Measurements from ENCODE around the gene FCER1G.
A peak's percentile ranks its signal among the peaks of the same experiment; 100 is the strongest.
"Not testable (repeated sequence)": the region's sequence is repeated elsewhere in the genome, so short reads cannot be mapped to it uniquely, and the experiment has no call there.

Gene FCER1G

GRCh38 chr1:161250829-161251228 is 35.7 kb downstream of the FCER1G start:
- TF ChIP-seq, protein P1, sequence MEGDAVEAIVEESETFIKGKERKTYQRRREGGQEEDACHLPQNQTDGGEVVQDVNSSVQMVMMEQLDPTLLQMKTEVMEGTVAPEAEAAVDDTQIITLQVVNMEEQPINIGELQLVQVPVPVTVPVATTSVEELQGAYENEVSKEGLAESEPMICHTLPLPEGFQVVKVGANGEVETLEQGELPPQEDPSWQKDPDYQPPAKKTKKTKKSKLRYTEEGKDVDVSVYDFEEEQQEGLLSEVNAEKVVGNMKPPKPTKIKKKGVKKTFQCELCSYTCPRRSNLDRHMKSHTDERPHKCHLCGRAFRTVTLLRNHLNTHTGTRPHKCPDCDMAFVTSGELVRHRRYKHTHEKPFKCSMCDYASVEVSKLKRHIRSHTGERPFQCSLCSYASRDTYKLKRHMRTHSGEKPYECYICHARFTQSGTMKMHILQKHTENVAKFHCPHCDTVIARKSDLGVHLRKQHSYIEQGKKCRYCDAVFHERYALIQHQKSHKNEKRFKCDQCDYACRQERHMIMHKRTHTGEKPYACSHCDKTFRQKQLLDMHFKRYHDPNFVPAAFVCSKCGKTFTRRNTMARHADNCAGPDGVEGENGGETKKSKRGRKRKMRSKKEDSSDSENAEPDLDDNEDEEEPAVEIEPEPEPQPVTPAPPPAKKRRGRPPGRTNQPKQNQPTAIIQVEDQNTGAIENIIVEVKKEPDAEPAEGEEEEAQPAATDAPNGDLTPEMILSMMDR (IDR thresholded peaks at IDR 0.05; ENCODE audit: unreplicated experiment in 3 of 3), result no peak
- H3K36me3 Mint-ChIP-seq (ENCODE audit: low read depth), result peaks cover 4% of the 10 kb centered on the region
- H3K9me3 Mint-ChIP-seq, result peaks cover 17% of the 10 kb centered on the region
- no peak overlapping the region for H3K27ac Mint-ChIP-seq
- H3K27me3 Mint-ChIP-seq (ENCODE audit: low read depth), result peaks cover 11% of the 10 kb centered on the region
- no peak overlapping the region for H3K4me3 Mint-ChIP-seq
- no peaks in the 10 kb centered on the region for H3K4me1 Mint-ChIP-seq

DNA sequence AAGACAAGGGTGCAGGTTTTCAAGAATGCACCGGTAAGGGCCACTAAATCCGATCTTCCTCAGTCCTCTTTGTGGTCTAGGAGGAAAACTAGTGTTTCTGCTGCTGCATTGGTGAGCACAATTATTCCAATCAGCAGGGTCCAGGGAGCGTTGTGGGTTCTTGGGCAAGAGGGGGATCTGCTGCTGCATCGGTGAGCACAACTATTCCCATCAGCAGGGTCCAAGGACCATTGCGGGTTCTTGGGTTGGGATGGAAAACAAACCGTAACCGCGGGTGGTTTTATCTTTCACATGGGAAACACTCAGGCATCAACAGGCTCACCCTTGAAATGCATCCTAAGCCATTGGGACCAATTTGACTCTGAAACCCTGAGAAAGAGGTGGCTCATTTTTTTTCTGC is 36.5 kb downstream of the FCER1G start:
- H3K27ac Mint-ChIP-seq, result no peak overlapping the region
- peaks cover 4% of the 10 kb centered on the region for H3K36me3 Mint-ChIP-seq (ENCODE audit: low read depth)
- H3K27me3 Mint-ChIP-seq (ENCODE audit: low read depth), result peaks cover 12% of the 10 kb centered on the region
- H3K4me3 Mint-ChIP-seq, result no peak overlapping the region
- no peaks in the 10 kb centered on the region for H3K4me1 Mint-ChIP-seq
- H3K9me3 Mint-ChIP-seq, result peaks cover 20% of the 10 kb centered on the region
- TF ChIP-seq, protein P1 (IDR thresholded peaks at IDR 0.05; ENCODE audit: unreplicated experiment in 3 of 3), result no peak

GRCh38 chr1:161255302-161255701 is 40.2 kb downstream of the FCER1G start:
- Mint-ChIP-seq H3K9me3 (peaks cover 36% of the 10 kb centered on the region), H3K36me3 (ENCODE audit: low read depth) (peaks cover 12% of the 10 kb centered on the region), H3K27me3 (ENCODE audit: low read depth) (peaks cover 47% of the 10 kb centered on the region)
- not testable (repeated sequence) for H3K27ac Mint-ChIP-seq, H3K4me3 Mint-ChIP-seq, H3K4me1 Mint-ChIP-seq

DNA sequence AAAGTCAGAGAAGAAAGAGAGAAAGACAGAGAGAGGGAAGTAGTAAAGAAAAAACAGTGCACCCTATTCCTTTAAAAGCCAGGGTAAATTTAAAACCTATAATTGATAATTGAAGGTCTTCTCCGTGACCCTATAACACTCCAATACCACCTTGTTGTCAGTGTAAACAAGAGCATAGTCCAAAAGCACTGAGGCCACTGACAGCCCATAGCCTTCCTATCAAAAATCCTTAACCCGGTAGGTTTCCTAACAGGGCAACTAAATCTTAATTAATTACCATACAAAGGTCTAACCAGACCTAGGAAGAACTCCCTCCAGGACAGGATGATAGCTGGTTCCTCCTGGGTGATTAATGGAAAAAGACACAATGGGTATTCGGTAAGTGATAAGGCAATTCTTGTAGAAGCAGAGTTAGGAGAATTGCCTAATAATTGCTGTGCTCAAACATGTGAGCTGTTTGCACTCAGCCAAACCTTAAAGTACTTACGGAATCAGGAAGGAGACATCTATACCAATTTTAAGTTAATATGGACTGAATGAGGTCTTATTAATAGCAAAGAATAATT is 40.9 kb downstream of the FCER1G start:
- peaks cover 13% of the 10 kb centered on the region for H3K4me1 Mint-ChIP-seq
- H3K4me3 Mint-ChIP-seq, H3K27ac Mint-ChIP-seq: not testable (repeated sequence)
- H3K36me3 Mint-ChIP-seq (ENCODE audit: low read depth), result peaks cover 12% of the 10 kb centered on the region
- peaks cover 51% of the 10 kb centered on the region for H3K27me3 Mint-ChIP-seq (ENCODE audit: low read depth)
- peaks cover 34% of the 10 kb centered on the region for H3K9me3 Mint-ChIP-seq

- not testable (repeated sequence) for H3K4me3 Mint-ChIP-seq, H3K27ac Mint-ChIP-seq
- Mint-ChIP-seq H3K4me1 (peaks cover 23% of the 10 kb centered on the region), H3K9me3 (peaks cover 33% of the 10 kb centered on the region), H3K27me3 (ENCODE audit: low read depth) (peaks cover 59% of the 10 kb centered on the region), H3K36me3 (ENCODE audit: low read depth) (peaks cover 12% of the 10 kb centered on the region)
Observed at GRCh38 chr1:161257109-161257508, 42.0 kb downstream of the FCER1G start.

DNA sequence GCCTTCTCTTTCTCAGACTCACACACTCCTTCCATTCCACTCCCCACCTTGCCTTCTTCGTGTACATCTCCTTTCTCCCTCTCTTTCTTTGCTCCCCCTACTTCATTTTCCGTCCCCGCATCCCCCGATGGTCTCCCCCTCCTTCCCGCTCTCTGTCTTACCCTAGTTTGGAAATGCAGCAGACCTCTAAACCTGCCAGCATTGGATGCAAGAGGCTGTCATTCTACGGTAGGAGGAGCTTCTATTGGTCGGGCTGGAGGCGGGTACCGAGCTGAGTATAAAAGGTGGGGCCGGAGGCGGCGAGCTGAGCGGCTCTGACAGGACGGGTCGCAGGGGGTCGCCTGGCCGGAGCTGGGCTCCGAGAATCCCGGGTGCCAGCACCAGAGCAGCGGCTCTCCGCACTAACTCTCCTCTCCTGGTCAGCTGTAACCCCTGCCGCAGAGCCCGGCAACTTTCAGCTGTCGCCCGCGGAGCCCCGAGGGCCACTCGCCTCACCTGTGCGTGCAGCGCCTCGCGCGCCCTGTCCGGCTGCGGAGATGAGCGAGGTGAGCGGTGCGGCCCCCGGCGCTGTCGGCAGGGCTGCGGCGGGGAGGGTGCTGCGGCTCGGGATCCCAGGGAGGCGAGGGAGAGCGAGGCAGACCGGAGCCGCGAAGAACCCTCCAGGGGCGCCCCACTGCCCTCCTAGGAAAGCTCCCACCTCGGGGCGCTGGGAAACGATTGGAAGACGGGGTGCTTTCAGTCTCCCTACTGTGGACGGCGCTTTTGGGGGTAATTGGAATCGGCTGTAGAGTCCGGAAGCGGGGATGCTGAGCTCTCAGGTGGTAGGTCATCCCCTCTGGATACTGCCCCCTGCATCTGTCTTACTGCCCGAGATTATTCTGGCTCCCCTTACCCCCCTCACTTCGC is 43.6 kb downstream of the FCER1G start, which contains the start of gene PCP4L1:
Gene PCP4L1, plus strand, starts transcription at position 307 of the 906 bp plus-strand sequence. Its CDS starts 230 bp downstream, at position 537.
- Mint-ChIP-seq H3K4me3 (peak within 1 kb of the TSS; percentile 70 to 82 (median 78)), H3K27me3 (ENCODE audit: low read depth) (peaks cover 59% of the 10 kb centered on the region), H3K9me3 (peaks cover 33% of the 10 kb centered on the region), H3K4me1 (peaks cover 23% of the 10 kb centered on the region), H3K36me3 (ENCODE audit: low read depth) (peaks cover 12% of the 10 kb centered on the region), H3K27ac (no peak within 1 kb of the TSS)
- TF ChIP-seq, protein P1 (IDR thresholded peaks at IDR 0.05; ENCODE audit: unreplicated experiment in 3 of 3), result no peak

- H3K36me3 Mint-ChIP-seq (ENCODE audit: low read depth), result peaks cover 12% of the 10 kb centered on the region
- TF ChIP-seq, protein P1 (IDR thresholded peaks at IDR 0.05; ENCODE audit: unreplicated experiment in 3 of 3), result no peak
- H3K9me3 Mint-ChIP-seq, result peaks cover 33% of the 10 kb centered on the region
- H3K4me1 Mint-ChIP-seq, result peaks cover 23% of the 10 kb centered on the region
- peaks cover 59% of the 10 kb centered on the region for H3K27me3 Mint-ChIP-seq (ENCODE audit: low read depth)
- peak overlapping the region; percentile 70 to 82 (median 78) for H3K4me3 Mint-ChIP-seq
- H3K27ac Mint-ChIP-seq, result no peak overlapping the region
Observed at GRCh38 chr1:161259345-161259702, 44.2 kb downstream of the FCER1G start.
